ENCODE results near the gene MYO1G.

MYO1G gene

GRCh38 chr7:44979481-44980392 lies 922 bp upstream of the MYO1G start:
- no peak for DNase-seq

GRCh38 chr7:44977959-44978335 lies 868 bp downstream of the MYO1G start:
- DNase-seq, result no peak

GRCh38 chr7:44977304-44977958 lies 1.4 kb downstream of the MYO1G start:
- DNase-seq, result no peak

- DNase-seq, result no peak
Observed at GRCh38 chr7:44976746-44977196, 2.0 kb downstream of the MYO1G start.

- no peak for DNase-seq
Observed at GRCh38 chr7:44976040-44976745, 2.6 kb downstream of the MYO1G start.

- no peak for DNase-seq
Observed at GRCh38 chr7:44975331-44976039, 3.3 kb downstream of the MYO1G start.

- no peak for DNase-seq
Observed at GRCh38 chr7:44974549-44974948, 4.3 kb downstream of the MYO1G start.

GRCh38 chr7:44973610-44974401 lies 5.0 kb downstream of the MYO1G start:
- DNase-seq, result no peak

- DNase-seq, result no peak
Observed at GRCh38 chr7:44972562-44972961, 6.3 kb downstream of the MYO1G start.

- no peak for DNase-seq
Observed at GRCh38 chr7:44971902-44972441, 6.8 kb downstream of the MYO1G start.

- DNase-seq, result no peak
Observed at GRCh38 chr7:44971188-44971901, 7.5 kb downstream of the MYO1G start.

GRCh38 chr7:44970523-44971051 lies 8.2 kb downstream of the MYO1G start:
- no peak for DNase-seq

- no peak for DNase-seq
Observed at GRCh38 chr7:44969701-44970522, 8.9 kb downstream of the MYO1G start.

GRCh38 chr7:44969049-44969700 lies 9.6 kb downstream of the MYO1G start:
- DNase-seq, result no peak

GRCh38 chr7:44967571-44968446 lies 11.0 kb downstream of the MYO1G start:
- no peak for DNase-seq

GRCh38 chr7:44966731-44967538 lies 11.9 kb downstream of the MYO1G start:
- DNase-seq, result no peak
